PC-3 (cell line): ENCODE measurements around the gene HSPA6. TPM values are rescaled to one million over a fixed set of nuclear protein-coding genes. Genes with fewer than 3 reads are reported as not detected.
"Not testable (repeated sequence)": the region's sequence is repeated elsewhere in the genome, so short reads cannot be mapped to it uniquely, and the experiment has no call there.

Experiments
- ATAC-seq: fragments of 200-7000 bp; cut with Tn5 transposase; 2 replicates; pipeline ENCODE4 v1.9.1; 2020; ENCODE audit warnings: mild to moderate bottlenecking, moderate library complexity
- BruUV-seq: library from RNA; stranded (reverse); fragments of 400-500 nt; replicated peaks from 2 replicates; lab custom pipeline; 2021; lab: Mats Ljungman, UMichigan
- CTCF ChIA-PET: fragments of 300-600 bp; sonication (Branson Sonifier 250); formaldehyde crosslinking; loops from one replicate; lab custom pipeline; 2022; ENCODE audit warnings: antibody characterized with exemption; lab: Charles Lee
- POLR2A ChIA-PET: fragments of 300-600 bp; sonication (Branson Sonifier 250); formaldehyde crosslinking; loops from one replicate; lab custom pipeline; 2022; ENCODE audit warnings: antibody characterized with exemption; ENCODE audit not compliant: unreplicated experiment; lab: Charles Lee
- DNase-seq: peaks from one replicate; pipeline ENCODE4 v3.0.0-alpha.2; 2015
- H2AFZ ChIP-seq: fragments of 300-600 bp; sonication (generic); 2 replicates; pipeline ENCODE4 v1.6.0; 2016; ENCODE audit warnings: antibody characterized with exemption, low read length
- H3F3A ChIP-seq: fragments of 300-600 bp; sonication (generic); one replicate; pipeline ENCODE4 v1.6.0; 2017; ENCODE audit warnings: antibody characterized with exemption, low read length, control low read depth, mild to moderate bottlenecking; ENCODE audit not compliant: unreplicated experiment
- H3K27ac ChIP-seq: fragments of 300-600 bp; sonication (generic); 2 replicates; pipeline ENCODE4 v1.5.1; 2016; ENCODE audit warnings: mild to moderate bottlenecking, low read length
- H3K27me3 ChIP-seq: fragments of 300-600 bp; sonication (generic); 2 replicates; pipeline ENCODE4 v1.6.1; 2016; ENCODE audit warnings: low read length, mixed read lengths
- H3K36me3 ChIP-seq: fragments of 300-600 bp; sonication (generic); 2 replicates; pipeline ENCODE4 v1.6.1; 2016; ENCODE audit warnings: low read depth, mixed run types, low read length, mixed read lengths
- H3K4me1 ChIP-seq: fragments of 300-600 bp; sonication (generic); 2 replicates; pipeline ENCODE4 v1.5.1; 2016; ENCODE audit warnings: low read length; ENCODE audit not compliant: insufficient read depth
- H3K4me2 ChIP-seq: fragments of 300-600 bp; sonication (generic); 2 replicates; pipeline ENCODE4 v1.6.0; 2016; ENCODE audit warnings: low read length
- H3K4me3 ChIP-seq: fragments of 300-600 bp; sonication (generic); 2 replicates; pipeline ENCODE4 v1.5.1; 2016; ENCODE audit warnings: mild to moderate bottlenecking, low read length, mixed read lengths
- H3K79me2 ChIP-seq: fragments of 300-600 bp; sonication (generic); 2 replicates; pipeline ENCODE4 v1.6.1; 2017; ENCODE audit warnings: low read length, mixed read lengths
- H3K9ac ChIP-seq: fragments of 300-600 bp; sonication (generic); 2 replicates; pipeline ENCODE4 v1.6.0; 2016; ENCODE audit warnings: mild to moderate bottlenecking, low read length
- H3K9me2 ChIP-seq: fragments of 300-600 bp; sonication (generic); replicated peaks from 2 replicates; pipeline ENCODE4 v1.6.1; 2016; ENCODE audit warnings: mixed run types, low read length, mixed read lengths
- H3K9me3 ChIP-seq: fragments of 300-600 bp; sonication (generic); 2 replicates; pipeline ENCODE4 v1.6.1; 2016; ENCODE audit warnings: low read length, mixed read lengths
- H4K20me1 ChIP-seq: fragments of 300-600 bp; sonication (generic); 2 replicates; pipeline ENCODE4 v1.6.1; 2016; ENCODE audit warnings: low read length, mixed read lengths
- intact Hi-C: fragments of 100-400 bp; cut with micrococcal nuclease; formaldehyde crosslinking; loops from 2 replicates; pipeline ENCODE4 v1.9.0; 2023
- total RNA-seq: library from RNA; depleted of rRNA; stranded (reverse); fragments of >200 nt; gene quantifications from 2 replicates; pipeline ENCODE4 v1.2.3, GENCODE V29; 2014

The HSPA6 gene
- total RNA-seq, 1 experiment from 2014 or later: 4.3 TPM

- peak overlapping the region; percentile 90 for H3K4me3 ChIP-seq
- H3K36me3 ChIP-seq, H4K20me1 ChIP-seq, DNase-seq, H3K4me1 ChIP-seq, H3K9me2 ChIP-seq, H3K27me3 ChIP-seq, H3F3A ChIP-seq, H3K79me2 ChIP-seq, BruUV-seq, H3K27ac ChIP-seq, H3K9me3 ChIP-seq, H3K9ac ChIP-seq, POLR2A ChIA-PET, H2AFZ ChIP-seq: not testable (repeated sequence)
- peak; percentile 5 for ATAC-seq
- CTCF ChIA-PET: interaction anchor here (0.6 kb wide), 1 partner anchor 36 kb away, joined by 4 read pairs; no protein-coding TSS in a partner anchor
- intact Hi-C loops: loop anchor here (2.0 kb wide), 1 partner anchor 36 kb away; no protein-coding TSS in a partner anchor
- H3K4me2 ChIP-seq: peak overlapping the region; percentile 67
These were observed 1.1 kb upstream of the HSPA6 start for GRCh38 chr1:161523041-161523816.

GRCh38 chr1:161524742-161525291 is 477 bp downstream of the HSPA6 start:
- H3K4me1 ChIP-seq, H3K36me3 ChIP-seq, POLR2A ChIA-PET, H3K27me3 ChIP-seq, H4K20me1 ChIP-seq, H3K79me2 ChIP-seq, DNase-seq, H3F3A ChIP-seq, H3K27ac ChIP-seq, H3K9me2 ChIP-seq, BruUV-seq, CTCF ChIA-PET, H3K9me3 ChIP-seq, intact Hi-C loops: not testable (repeated sequence)
- Histone ChIP-seq H3K4me3 (peak overlapping the region; percentile 90), H2AFZ (peak overlapping the region; percentile 99), H3K9ac (peak overlapping the region; percentile 78; the same call in 1 of the 2 replicates), H3K4me2 (peak overlapping the region; percentile 73)
- peak; percentile 32 for ATAC-seq

DNA sequence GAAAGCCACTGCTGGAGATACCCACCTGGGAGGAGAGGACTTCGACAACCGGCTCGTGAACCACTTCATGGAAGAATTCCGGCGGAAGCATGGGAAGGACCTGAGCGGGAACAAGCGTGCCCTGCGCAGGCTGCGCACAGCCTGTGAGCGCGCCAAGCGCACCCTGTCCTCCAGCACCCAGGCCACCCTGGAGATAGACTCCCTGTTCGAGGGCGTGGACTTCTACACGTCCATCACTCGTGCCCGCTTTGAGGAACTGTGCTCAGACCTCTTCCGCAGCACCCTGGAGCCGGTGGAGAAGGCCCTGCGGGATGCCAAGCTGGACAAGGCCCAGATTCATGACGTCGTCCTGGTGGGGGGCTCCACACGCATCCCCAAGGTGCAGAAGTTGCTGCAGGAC is 981 bp downstream of the HSPA6 start:
- DNase-seq, H3K9ac ChIP-seq, ATAC-seq, H3K4me3 ChIP-seq, H2AFZ ChIP-seq, H3K27ac ChIP-seq, CTCF ChIA-PET, H3K9me2 ChIP-seq, H3K4me2 ChIP-seq, intact Hi-C loops, H3F3A ChIP-seq, H3K79me2 ChIP-seq, H3K4me1 ChIP-seq, H4K20me1 ChIP-seq, POLR2A ChIA-PET, H3K36me3 ChIP-seq, H3K9me3 ChIP-seq, H3K27me3 ChIP-seq: not testable (repeated sequence)
- BruUV-seq: TSS peak; percentile 25

DNA sequence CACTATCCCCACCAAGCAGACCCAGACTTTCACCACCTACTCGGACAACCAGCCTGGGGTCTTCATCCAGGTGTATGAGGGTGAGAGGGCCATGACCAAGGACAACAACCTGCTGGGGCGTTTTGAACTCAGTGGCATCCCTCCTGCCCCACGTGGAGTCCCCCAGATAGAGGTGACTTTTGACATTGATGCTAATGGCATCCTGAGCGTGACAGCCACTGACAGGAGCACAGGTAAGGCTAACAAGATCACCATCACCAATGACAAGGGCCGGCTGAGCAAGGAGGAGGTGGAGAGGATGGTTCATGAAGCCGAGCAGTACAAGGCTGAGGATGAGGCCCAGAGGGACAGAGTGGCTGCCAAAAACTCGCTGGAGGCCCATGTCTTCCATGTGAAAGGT is 1.6 kb downstream of the HSPA6 start:
- BruUV-seq, CTCF ChIA-PET, ATAC-seq: not testable (repeated sequence)

GRCh38 chr1:161528550-161528949 is 4.2 kb downstream of the HSPA6 start:
- H4K20me1 ChIP-seq, BruUV-seq, H3F3A ChIP-seq, ATAC-seq, intact Hi-C loops, CTCF ChIA-PET, H3K27me3 ChIP-seq, H3K9me2 ChIP-seq, H3K79me2 ChIP-seq, H3K27ac ChIP-seq, H3K9ac ChIP-seq, H3K9me3 ChIP-seq, POLR2A ChIA-PET, H3K36me3 ChIP-seq: not testable (repeated sequence)
- Histone ChIP-seq H2AFZ (peak overlapping the region; percentile 61; the same call in 1 of the 2 replicates), H3K4me2 (peak overlapping the region; percentile 85), H3K4me3 (peak overlapping the region; percentile 69; the same call in 1 of the 2 replicates), H3K4me1 (peaks cover 12% of the 10 kb centered on the region)
- peak; percentile 79 for DNase-seq

More for the DNA sequence above, 1.6 kb downstream of the HSPA6 start:
- H3K27ac ChIP-seq, H3K9me2 ChIP-seq, H3K79me2 ChIP-seq, H3K4me1 ChIP-seq, H3K27me3 ChIP-seq, H3K4me2 ChIP-seq, H3F3A ChIP-seq, H2AFZ ChIP-seq, H3K9ac ChIP-seq, H3K9me3 ChIP-seq, POLR2A ChIA-PET, H3K4me3 ChIP-seq, intact Hi-C loops, H3K36me3 ChIP-seq, DNase-seq, H4K20me1 ChIP-seq: not testable (repeated sequence)

GRCh38 chr1:161529463-161530104 is 5.2 kb downstream of the HSPA6 start:
- H3F3A ChIP-seq, H3K9me2 ChIP-seq, H3K79me2 ChIP-seq, H3K27me3 ChIP-seq, H4K20me1 ChIP-seq, H3K36me3 ChIP-seq, H3K9me3 ChIP-seq, BruUV-seq, CTCF ChIA-PET: not testable (repeated sequence)
- Histone ChIP-seq H3K9ac (peak overlapping the region; percentile 16; the same call in 1 of the 2 replicates), H3K27ac (0 out of 2 replicates have a peak overlapping the region, but pooled peaks have one; percentile 6), H2AFZ (peak overlapping the region; percentile 74), H3K4me2 (peak overlapping the region; percentile 85), H3K4me3 (peak overlapping the region; percentile 69), H3K4me1 (peaks cover 12% of the 10 kb centered on the region)
- intact Hi-C loops: loop anchor here (2.0 to 10.0 kb wide), 3 partner anchors 43 to 135 kb away; no protein-coding TSS in a partner anchor
- DNase-seq (peak; percentile 36), ATAC-seq (peak; percentile 4)
- POLR2A ChIA-PET: interaction anchor here (0.6 kb wide), 1 partner anchor 65 kb away, joined by 11 read pairs; no protein-coding TSS in a partner anchor
